MCF 10A (cell line): Measurements from ENCODE around the gene LCLAT1. TPM values are rescaled to one million over a fixed set of nuclear protein-coding genes. Genes with fewer than 3 reads are reported as not detected.
A peak's percentile ranks its signal among the peaks of the same experiment; 100 is the strongest.

Experiments
- BruUV-seq: library from RNA; stranded (reverse); fragments of 400-500 nt; replicated peaks from 2 replicates; lab custom pipeline; 2021; lab: Mats Ljungman, UMichigan
- CTCF ChIA-PET: fragments of 300-600 bp; sonication (Branson Sonifier 250); formaldehyde crosslinking; extraction: SDS; loops from one replicate; lab custom pipeline; 2021; ENCODE audit warnings: antibody characterized with exemption, inconsistent platforms; lab: Yijun Ruan, JAX
- POLR2A ChIA-PET: fragments of 300-600, 350-650 bp; sonication (Branson Sonifier 250); formaldehyde crosslinking; extraction: SDS; loops from one replicate; lab custom pipeline; 2020; ENCODE audit warnings: antibody characterized with exemption, inconsistent platforms; lab: Yijun Ruan, JAX
- DNase-seq: peaks from one replicate; pipeline ENCODE4 v3.0.0-alpha.2; 2018; ENCODE audit not compliant: unreplicated experiment
- H3K27ac Mint-ChIP-seq: one replicate; pipeline ENCODE4 v1.8.0; 2022; ENCODE audit warnings: mild to moderate bottlenecking, low read depth, mixed read lengths; ENCODE audit not compliant: unreplicated experiment
- H3K27me3 Mint-ChIP-seq: one replicate; pipeline ENCODE4 v1.8.0; 2022; ENCODE audit warnings: mixed read lengths; ENCODE audit not compliant: insufficient read depth, unreplicated experiment
- H3K36me3 Mint-ChIP-seq: one replicate; pipeline ENCODE4 v1.8.0; 2022; ENCODE audit warnings: mild to moderate bottlenecking, moderate library complexity, mixed read lengths; ENCODE audit not compliant: insufficient read depth, unreplicated experiment
- H3K4me1 Mint-ChIP-seq: one replicate; pipeline ENCODE4 v1.8.0; 2022; ENCODE audit warnings: mixed read lengths; ENCODE audit not compliant: insufficient read depth, unreplicated experiment
- H3K4me3 Mint-ChIP-seq: one replicate; pipeline ENCODE4 v1.8.0; 2022; ENCODE audit warnings: mild to moderate bottlenecking, moderate library complexity, mixed read lengths; ENCODE audit not compliant: unreplicated experiment
- H3K9me3 Mint-ChIP-seq: one replicate; pipeline ENCODE4 v1.8.0; 2022; ENCODE audit warnings: mixed read lengths; ENCODE audit not compliant: unreplicated experiment
- CTCF ChIP-seq: fragments of 200-600 bp; IDR thresholded peaks from one replicate; pipeline ENCODE4 v1.8.0; 2022; ENCODE audit warnings: antibody characterized with exemption, mild to moderate bottlenecking; ENCODE audit not compliant: unreplicated experiment
- intact Hi-C: fragments of 100-400 bp; cut with micrococcal nuclease; formaldehyde crosslinking; loops from 2 replicates; pipeline ENCODE4 v1.14.1; 2022
- total RNA-seq: library from RNA; stranded (reverse); gene quantifications from 2 replicates; pipeline ENCODE4 v1.2.3, GENCODE V29; 2022

Gene LCLAT1
- total RNA-seq, 1 experiment from 2014 or later, result 27.5 TPM

GRCh38 chr2:30514134-30514847 lies 67.2 kb downstream of the LCLAT1 start:
- CTCF ChIA-PET, result interaction anchor here (0.6 to 2.0 kb wide), 2 partner anchors 305 to 1154 kb away, joined by 3 to 4 read pairs; no protein-coding TSS in a partner anchor
- no peak for TF ChIP-seq CTCF
- BruUV-seq, result no TSS peak
- intact Hi-C loops, result no loop called here
- Mint-ChIP-seq H3K4me3 (no peak overlapping the region), H3K27me3 (no peaks in the 10 kb centered on the region), H3K4me1 (peaks cover 35% of the 10 kb centered on the region), H3K36me3 (peaks cover under 1% of the 10 kb centered on the region), H3K9me3 (peaks cover 10% of the 10 kb centered on the region), H3K27ac (peak overlapping the region; percentile 57)
- peak; percentile 63 for DNase-seq
- POLR2A ChIA-PET, result no interaction called here

- no peak overlapping the region for H3K4me3 Mint-ChIP-seq
- H3K27ac Mint-ChIP-seq, result peak overlapping the region; percentile 57
- ChIA-PET CTCF (interaction anchor here (0.5 to 2.0 kb wide), 3 partner anchors 41 to 1155 kb away, joined by 3 to 6 read pairs (median 4); no protein-coding TSS in a partner anchor), POLR2A (no interaction called here)
- intact Hi-C loops, result no loop called here
- no peak for DNase-seq
- peaks cover 10% of the 10 kb centered on the region for H3K9me3 Mint-ChIP-seq
- peaks cover 7% of the 10 kb centered on the region for H3K36me3 Mint-ChIP-seq
- no TSS peak for BruUV-seq
- H3K27me3 Mint-ChIP-seq, result no peaks in the 10 kb centered on the region
- H3K4me1 Mint-ChIP-seq, result peaks cover 35% of the 10 kb centered on the region
- no peak for TF ChIP-seq CTCF
Measured at GRCh38 chr2:30514848-30515435, 67.9 kb downstream of the LCLAT1 start.

GRCh38 chr2:30516166-30516565 lies 69.1 kb downstream of the LCLAT1 start:
- Mint-ChIP-seq H3K27me3 (no peaks in the 10 kb centered on the region), H3K27ac (no peak overlapping the region), H3K4me3 (no peak overlapping the region), H3K4me1 (peaks cover 27% of the 10 kb centered on the region), H3K9me3 (peaks cover 10% of the 10 kb centered on the region), H3K36me3 (peaks cover 8% of the 10 kb centered on the region)
- no peak for DNase-seq
- BruUV-seq, result no TSS peak
- ChIA-PET CTCF (interaction anchor here (0.8 to 2.0 kb wide), 3 partner anchors 9 to 307 kb away, joined by 4 read pairs; no protein-coding TSS in a partner anchor), POLR2A (interaction anchor here (0.6 kb wide), 1 partner anchor 1885 kb away, joined by 4 read pairs; no protein-coding TSS in a partner anchor)
- no peak for TF ChIP-seq CTCF
- intact Hi-C loops, result no loop called here

- Mint-ChIP-seq H3K27me3 (no peaks in the 10 kb centered on the region), H3K27ac (no peak overlapping the region), H3K36me3 (peaks cover 8% of the 10 kb centered on the region), H3K4me1 (peaks cover 6% of the 10 kb centered on the region), H3K9me3 (peaks cover 10% of the 10 kb centered on the region), H3K4me3 (no peak overlapping the region)
- POLR2A ChIA-PET, result interaction anchor here (0.7 kb wide), 1 partner anchor 1700 kb away, joined by 3 read pairs; no protein-coding TSS in a partner anchor
- DNase-seq, result no peak
- TF ChIP-seq CTCF, result no peak
- BruUV-seq, result no TSS peak
- intact Hi-C loops, result no loop called here
- CTCF ChIA-PET, result no interaction called here
Measured at GRCh38 chr2:30519796-30520195, 72.8 kb downstream of the LCLAT1 start.
